GM12872 (cell line): ENCODE results near the gene PRMT7.

ENCODE experiments used
- TF ChIP-seq, protein P1 (sequence below): IDR thresholded peaks from 3 replicates; pipeline ENCODE4 v1.5.1; 2011; ENCODE audit warnings: low read depth, mild to moderate bottlenecking, low read length, moderate library complexity; ENCODE audit not compliant: insufficient read depth

The PRMT7 gene

DNA sequence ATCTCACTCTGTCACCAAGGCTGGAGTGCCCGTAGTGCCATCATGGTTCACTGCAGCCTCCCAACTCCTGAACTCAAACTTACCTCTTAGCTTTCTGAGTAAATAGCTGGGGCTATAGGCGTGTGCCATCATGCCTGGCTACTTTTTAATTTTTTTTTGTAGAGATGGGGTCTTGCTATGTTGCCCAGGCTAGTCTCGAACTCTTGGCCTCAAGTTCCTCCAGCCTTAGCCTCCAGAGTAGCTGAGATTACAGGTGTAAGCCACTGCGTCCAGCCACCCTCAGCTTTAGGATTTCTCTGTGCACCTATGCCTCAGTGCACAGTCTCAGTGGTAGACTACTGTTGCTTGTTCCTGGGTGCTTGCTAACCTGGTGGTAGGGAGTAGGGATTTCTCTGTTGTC lies 41.0 kb upstream of the PRMT7 start:
- TF ChIP-seq, protein P1, sequence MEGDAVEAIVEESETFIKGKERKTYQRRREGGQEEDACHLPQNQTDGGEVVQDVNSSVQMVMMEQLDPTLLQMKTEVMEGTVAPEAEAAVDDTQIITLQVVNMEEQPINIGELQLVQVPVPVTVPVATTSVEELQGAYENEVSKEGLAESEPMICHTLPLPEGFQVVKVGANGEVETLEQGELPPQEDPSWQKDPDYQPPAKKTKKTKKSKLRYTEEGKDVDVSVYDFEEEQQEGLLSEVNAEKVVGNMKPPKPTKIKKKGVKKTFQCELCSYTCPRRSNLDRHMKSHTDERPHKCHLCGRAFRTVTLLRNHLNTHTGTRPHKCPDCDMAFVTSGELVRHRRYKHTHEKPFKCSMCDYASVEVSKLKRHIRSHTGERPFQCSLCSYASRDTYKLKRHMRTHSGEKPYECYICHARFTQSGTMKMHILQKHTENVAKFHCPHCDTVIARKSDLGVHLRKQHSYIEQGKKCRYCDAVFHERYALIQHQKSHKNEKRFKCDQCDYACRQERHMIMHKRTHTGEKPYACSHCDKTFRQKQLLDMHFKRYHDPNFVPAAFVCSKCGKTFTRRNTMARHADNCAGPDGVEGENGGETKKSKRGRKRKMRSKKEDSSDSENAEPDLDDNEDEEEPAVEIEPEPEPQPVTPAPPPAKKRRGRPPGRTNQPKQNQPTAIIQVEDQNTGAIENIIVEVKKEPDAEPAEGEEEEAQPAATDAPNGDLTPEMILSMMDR = no peak

- TF ChIP-seq, protein P1 = no peak
Observed at GRCh38 chr16:68270353-68270752, 40.5 kb upstream of the PRMT7 start.

- TF ChIP-seq, protein P1 = no peak
Observed at GRCh38 chr16:68272507-68273209, 38.2 kb upstream of the PRMT7 start.

DNA sequence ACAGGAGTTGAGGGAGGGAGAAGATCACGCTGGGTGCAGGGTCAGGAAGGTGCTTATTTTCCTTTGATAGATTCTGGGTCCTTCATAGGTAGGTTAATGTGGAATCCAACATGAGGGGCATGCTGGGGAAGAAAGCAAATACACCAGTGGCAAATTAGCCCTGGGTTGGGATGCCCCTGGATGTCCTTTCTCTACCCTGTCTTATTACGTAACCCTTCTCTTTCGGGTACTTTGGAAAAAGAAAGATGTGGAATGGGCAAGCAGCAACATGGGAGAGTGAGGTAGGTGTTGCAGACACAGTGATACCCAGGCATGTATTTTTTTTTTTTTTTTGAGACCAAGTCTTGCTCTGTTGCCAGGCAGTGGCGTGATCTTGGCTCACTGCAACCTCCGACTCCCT lies 37.4 kb upstream of the PRMT7 start:
- TF ChIP-seq, protein P1 = no peak

DNA sequence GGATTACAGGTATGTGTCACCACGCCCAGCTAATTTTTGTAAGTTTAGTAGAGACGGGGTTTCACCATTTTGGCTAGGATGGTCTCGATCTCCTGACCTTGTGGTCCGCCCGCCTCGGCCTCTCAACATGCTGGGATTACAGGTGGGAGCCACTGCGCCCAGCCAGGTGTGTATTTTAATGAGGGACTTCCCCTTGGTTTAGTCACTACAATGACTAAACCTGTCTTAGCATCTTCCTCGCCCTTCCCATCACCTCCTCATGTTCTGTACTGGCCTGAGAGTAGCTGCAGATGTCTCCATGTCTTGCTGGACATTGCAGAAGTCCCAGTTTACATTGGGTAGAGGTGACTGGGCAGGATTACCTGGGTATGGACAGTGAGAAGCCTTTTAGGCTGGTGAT lies 36.9 kb upstream of the PRMT7 start:
- TF ChIP-seq, protein P1 = no peak

DNA sequence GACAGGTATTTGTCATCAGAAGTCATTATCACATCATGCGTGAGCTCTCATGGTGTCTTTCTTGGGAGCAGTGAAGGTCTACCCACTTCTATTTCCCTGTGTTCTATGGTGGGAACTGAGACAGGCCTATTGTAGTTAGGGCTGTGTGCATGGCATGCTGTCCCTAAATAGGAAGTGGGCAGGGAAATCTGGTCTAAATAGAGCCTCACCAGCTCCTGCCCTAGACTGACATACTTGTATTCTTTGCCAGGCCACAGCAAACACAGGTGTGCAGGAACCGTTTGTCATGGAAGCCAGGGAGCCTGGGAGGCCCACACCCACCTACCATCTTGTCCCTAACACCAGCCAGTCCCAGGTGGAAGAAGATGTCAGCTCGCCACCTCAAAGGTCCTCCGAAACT lies 36.4 kb upstream of the PRMT7 start:
- TF ChIP-seq, protein P1 = no peak

GRCh38 chr16:68275611-68276191 lies 35.1 kb upstream of the PRMT7 start:
- TF ChIP-seq, protein P1 = no peak
